Osteoblast (primary cell): ENCODE results near the gene AGBL1. TPM values are rescaled to one million over a fixed set of nuclear protein-coding genes. Genes with fewer than 3 reads are reported as not detected.

Experiments used
- DNase-seq: peaks from one replicate; pipeline ENCODE4 v3.0.0; 2011; ENCODE audit warnings: low spot score, mixed read lengths; ENCODE audit not compliant: insufficient read length; ENCODE audit errors: missing footprints
- H2AFZ ChIP-seq: 2 replicates; pipeline ENCODE4 v1.6.0; 2011; ENCODE audit warnings: mild to moderate bottlenecking, low read length
- H3K27ac ChIP-seq: 2 replicates; pipeline ENCODE4 v1.5.1; 2011; ENCODE audit warnings: mild to moderate bottlenecking, low read depth, low read length, moderate library complexity
- H3K27me3 ChIP-seq: 2 replicates; pipeline ENCODE4 v1.6.0; 2012; ENCODE audit warnings: mild to moderate bottlenecking, control low read depth, inconsistent platforms, low read length, moderate library complexity; ENCODE audit not compliant: insufficient read depth
- H3K36me3 ChIP-seq: 2 replicates; pipeline ENCODE4 v1.5.1; 2011; ENCODE audit warnings: mild to moderate bottlenecking, low read length, control low read depth, moderate library complexity; ENCODE audit not compliant: insufficient read depth
- H3K4me1 ChIP-seq: 2 replicates; pipeline ENCODE4 v1.5.1; 2011; ENCODE audit warnings: mild to moderate bottlenecking, low read length, control low read depth, moderate library complexity; ENCODE audit not compliant: insufficient read depth
- H3K4me2 ChIP-seq: 2 replicates; pipeline ENCODE4 v1.6.0; 2011; ENCODE audit warnings: mild to moderate bottlenecking, low read length; ENCODE audit not compliant: insufficient read depth
- H3K4me3 ChIP-seq: fragments of 200-600 bp; sonication (generic); 3 replicates; pipeline ENCODE4 v1.5.1; 2012; ENCODE audit warnings: mild to moderate bottlenecking, low read length, inconsistent platforms; ENCODE audit not compliant: insufficient read depth
- H3K79me2 ChIP-seq: 2 replicates; pipeline ENCODE4 v1.6.0; 2012; ENCODE audit warnings: mild to moderate bottlenecking, low read length, control low read depth, inconsistent platforms; ENCODE audit not compliant: insufficient read depth
- H3K9me3 ChIP-seq: 2 replicates; pipeline ENCODE4 v1.5.1; 2011; ENCODE audit warnings: low read depth, low read length, control low read depth
- H4K20me1 ChIP-seq: 2 replicates; pipeline ENCODE4 v1.6.0; 2012; ENCODE audit warnings: mild to moderate bottlenecking, low read length, control low read depth; ENCODE audit not compliant: insufficient read depth
- total RNA-seq: library from RNA; depleted of rRNA; stranded (reverse); fragments of >200 nt; gene quantifications from 2 replicates; pipeline ENCODE4 v1.2.3, GENCODE V29; 2012
- TF ChIP-seq, protein P1 (sequence below): IDR thresholded peaks from 2 replicates; pipeline ENCODE4 v1.5.1; 2011; ENCODE audit warnings: mild to moderate bottlenecking, low read depth, low read length, moderate library complexity; ENCODE audit errors: extremely low read depth

AGBL1 gene
- total RNA-seq, 1 donor = not detected

GRCh38 chr15:86317384-86317740 is 237.7 kb downstream of the AGBL1 start:
- Histone ChIP-seq H3K36me3 (no peaks in the 10 kb centered on the region), H3K4me1 (no peaks in the 10 kb centered on the region), H3K27ac (no peak overlapping the region), H3K27me3 (no peaks in the 10 kb centered on the region), H3K9me3 (no peaks in the 10 kb centered on the region), H3K4me2 (no peak overlapping the region), H2AFZ (no peak overlapping the region), H4K20me1 (no peaks in the 10 kb centered on the region), H3K79me2 (no peaks in the 10 kb centered on the region), H3K4me3 (no peak overlapping the region)
- DNase-seq = no peak
- TF ChIP-seq, protein P1, sequence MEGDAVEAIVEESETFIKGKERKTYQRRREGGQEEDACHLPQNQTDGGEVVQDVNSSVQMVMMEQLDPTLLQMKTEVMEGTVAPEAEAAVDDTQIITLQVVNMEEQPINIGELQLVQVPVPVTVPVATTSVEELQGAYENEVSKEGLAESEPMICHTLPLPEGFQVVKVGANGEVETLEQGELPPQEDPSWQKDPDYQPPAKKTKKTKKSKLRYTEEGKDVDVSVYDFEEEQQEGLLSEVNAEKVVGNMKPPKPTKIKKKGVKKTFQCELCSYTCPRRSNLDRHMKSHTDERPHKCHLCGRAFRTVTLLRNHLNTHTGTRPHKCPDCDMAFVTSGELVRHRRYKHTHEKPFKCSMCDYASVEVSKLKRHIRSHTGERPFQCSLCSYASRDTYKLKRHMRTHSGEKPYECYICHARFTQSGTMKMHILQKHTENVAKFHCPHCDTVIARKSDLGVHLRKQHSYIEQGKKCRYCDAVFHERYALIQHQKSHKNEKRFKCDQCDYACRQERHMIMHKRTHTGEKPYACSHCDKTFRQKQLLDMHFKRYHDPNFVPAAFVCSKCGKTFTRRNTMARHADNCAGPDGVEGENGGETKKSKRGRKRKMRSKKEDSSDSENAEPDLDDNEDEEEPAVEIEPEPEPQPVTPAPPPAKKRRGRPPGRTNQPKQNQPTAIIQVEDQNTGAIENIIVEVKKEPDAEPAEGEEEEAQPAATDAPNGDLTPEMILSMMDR = no peak

- Histone ChIP-seq H4K20me1 (no peaks in the 10 kb centered on the region), H2AFZ (no peak overlapping the region), H3K4me3 (no peak overlapping the region), H3K27me3 (no peaks in the 10 kb centered on the region), H3K4me1 (no peaks in the 10 kb centered on the region), H3K27ac (no peak overlapping the region), H3K9me3 (no peaks in the 10 kb centered on the region), H3K36me3 (no peaks in the 10 kb centered on the region), H3K4me2 (no peak overlapping the region), H3K79me2 (no peaks in the 10 kb centered on the region)
- no peak for DNase-seq
- TF ChIP-seq, protein P1 = no peak
Measured at GRCh38 chr15:86322629-86323028, 243.0 kb downstream of the AGBL1 start.

DNA sequence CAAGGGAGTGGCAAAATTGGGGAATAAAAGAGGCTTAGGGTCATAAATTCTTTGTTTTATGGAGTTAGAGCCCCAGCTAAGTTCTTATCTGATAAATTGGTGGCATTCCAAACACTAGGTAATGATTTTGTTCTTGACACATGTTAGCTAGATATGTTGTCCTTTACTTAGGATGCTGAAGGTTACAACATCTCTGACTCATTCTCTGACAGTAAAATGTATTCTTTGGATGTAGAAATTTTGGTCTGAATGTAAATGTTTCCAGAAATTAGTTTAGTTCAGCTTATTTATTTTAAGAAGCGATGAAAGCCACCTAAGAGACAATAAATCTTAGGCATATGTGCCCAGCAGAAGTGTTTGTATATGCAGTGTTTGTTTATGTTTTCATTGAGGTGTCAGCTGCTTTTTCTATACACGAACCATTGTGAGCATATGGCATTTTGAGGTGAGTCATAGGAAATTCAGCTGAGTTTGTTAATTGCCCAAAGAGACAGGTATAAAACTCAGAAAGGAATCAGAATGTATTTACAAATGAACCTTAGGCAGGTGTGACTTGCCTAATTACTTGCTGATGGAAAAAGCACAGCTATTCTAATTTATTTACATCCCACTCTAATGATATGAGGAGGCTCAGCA is 247.7 kb downstream of the AGBL1 start:
- Histone ChIP-seq H3K4me2 (no peak overlapping the region), H4K20me1 (no peaks in the 10 kb centered on the region), H3K79me2 (no peaks in the 10 kb centered on the region), H3K27ac (no peak overlapping the region), H3K9me3 (peaks cover 8% of the 10 kb centered on the region), H2AFZ (no peak overlapping the region), H3K36me3 (no peaks in the 10 kb centered on the region), H3K4me1 (no peaks in the 10 kb centered on the region), H3K27me3 (no peaks in the 10 kb centered on the region), H3K4me3 (no peak overlapping the region)
- DNase-seq = no peak
- TF ChIP-seq, protein P1 = no peak

DNA sequence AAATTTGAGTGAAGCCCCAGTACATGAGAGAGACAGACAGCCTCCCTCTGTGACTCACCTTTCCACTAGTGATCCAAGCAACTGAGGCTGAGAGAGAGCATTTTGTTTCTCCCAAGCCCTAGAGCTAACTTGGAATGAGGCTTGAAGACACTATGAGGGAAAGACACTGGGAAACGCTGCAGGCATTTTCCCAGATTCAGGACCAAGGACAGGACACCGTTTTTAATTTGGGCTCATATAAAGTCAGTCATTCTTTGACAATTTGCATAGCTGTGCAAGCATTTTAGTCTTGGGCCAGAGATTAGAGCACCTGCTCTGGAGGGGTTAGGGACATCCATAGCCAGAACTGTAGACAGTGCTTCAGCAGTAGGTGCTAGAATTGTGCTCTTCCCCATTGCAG is 249.0 kb downstream of the AGBL1 start:
- H3K4me2 ChIP-seq = no peak overlapping the region
- H3K4me1 ChIP-seq = no peaks in the 10 kb centered on the region
- H2AFZ ChIP-seq = no peak overlapping the region
- no peak overlapping the region for H3K27ac ChIP-seq
- H4K20me1 ChIP-seq = no peaks in the 10 kb centered on the region
- H3K9me3 ChIP-seq = peaks cover 8% of the 10 kb centered on the region
- no peaks in the 10 kb centered on the region for H3K36me3 ChIP-seq
- no peaks in the 10 kb centered on the region for H3K27me3 ChIP-seq
- H3K4me3 ChIP-seq = no peak overlapping the region
- no peak for DNase-seq
- no peaks in the 10 kb centered on the region for H3K79me2 ChIP-seq
- TF ChIP-seq, protein P1 = no peak
